Pons (tissue), 1 donor: ENCODE data around the gene NTPCR.

Experiments
- DNase-seq: peaks from one replicate; pipeline ENCODE4 v3.0.0-alpha.2; 2016; ENCODE audit warnings: low spot score

Gene NTPCR

DNA sequence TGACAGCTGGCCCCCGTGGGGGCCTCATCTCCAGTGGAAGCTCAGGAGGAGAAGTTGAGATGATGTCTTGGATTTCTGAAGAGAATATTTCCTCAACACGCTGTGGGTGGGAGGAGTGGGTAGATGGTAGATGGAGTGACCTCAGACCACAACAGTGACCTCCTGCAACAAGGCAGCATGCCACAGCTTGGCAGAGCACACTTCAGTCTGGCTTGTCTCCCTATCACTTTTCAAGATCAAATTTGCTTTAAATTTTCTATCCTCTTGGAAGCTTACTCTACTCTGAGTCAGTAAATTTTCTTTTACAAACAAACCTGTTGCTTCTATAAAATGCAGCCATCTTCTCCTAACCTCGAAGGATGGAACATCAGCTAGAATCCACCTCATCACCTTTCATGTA, 59.7 kb downstream of the NTPCR start:
- DNase-seq, result no peak

DNA sequence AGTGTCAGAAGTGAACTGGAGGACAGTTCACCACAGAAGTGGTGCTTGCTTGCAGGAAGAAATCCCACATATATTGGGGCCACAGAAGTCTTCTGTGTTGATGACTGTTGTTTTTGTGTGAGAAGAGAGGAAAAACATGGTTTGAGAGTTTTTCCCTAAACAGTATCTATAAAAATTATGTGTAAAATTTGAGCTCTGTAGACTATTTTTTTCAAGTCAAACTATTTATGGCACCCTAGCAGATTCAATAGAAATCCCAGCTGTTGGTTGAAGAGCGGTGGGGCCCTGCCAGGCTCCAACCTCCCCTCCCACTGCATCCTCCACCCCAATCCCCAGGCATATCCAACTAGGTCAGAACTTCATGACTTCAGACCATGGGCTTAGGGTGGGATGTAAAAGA, 61.6 kb downstream of the NTPCR start:
- DNase-seq, result no peak

DNA sequence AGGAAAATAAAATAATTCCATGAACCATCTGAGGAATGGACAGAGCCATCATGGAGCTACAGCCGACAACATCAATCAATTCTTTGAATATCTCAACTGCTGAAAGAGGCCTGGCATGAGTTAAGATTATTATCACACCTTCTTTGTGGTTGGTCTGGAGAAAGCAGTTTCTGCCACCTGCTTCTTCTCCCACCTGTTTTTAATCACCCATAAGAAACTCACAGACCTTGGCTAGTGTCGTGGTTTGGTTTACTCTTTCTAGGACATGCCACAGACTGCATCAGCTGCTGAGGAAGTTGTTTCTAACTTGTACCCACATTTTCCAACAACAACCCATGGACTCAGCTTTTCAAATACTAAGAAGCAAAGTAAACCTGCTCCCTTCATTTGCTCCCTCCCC, 65.6 kb downstream of the NTPCR start:
- DNase-seq, result no peak

DNA sequence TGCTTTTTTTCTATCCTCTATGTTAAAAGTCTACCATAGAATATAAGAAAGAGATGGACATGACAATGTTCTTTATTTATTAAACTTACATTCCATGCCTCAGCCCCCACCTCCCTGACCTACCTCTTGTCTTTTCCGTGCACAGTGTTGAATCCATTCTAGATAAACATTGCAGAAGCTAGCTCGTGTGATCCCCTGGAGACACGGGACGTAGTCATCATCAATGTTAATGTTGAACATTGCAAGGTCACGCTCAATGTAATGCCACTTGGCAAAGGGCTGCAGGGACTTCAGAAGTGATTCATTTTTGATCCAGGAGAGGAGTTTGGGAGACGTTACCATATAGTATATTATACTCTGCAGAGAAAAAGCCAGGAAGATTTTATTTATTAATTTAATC, 66.4 kb downstream of the NTPCR start:
- DNase-seq, result no peak

DNA sequence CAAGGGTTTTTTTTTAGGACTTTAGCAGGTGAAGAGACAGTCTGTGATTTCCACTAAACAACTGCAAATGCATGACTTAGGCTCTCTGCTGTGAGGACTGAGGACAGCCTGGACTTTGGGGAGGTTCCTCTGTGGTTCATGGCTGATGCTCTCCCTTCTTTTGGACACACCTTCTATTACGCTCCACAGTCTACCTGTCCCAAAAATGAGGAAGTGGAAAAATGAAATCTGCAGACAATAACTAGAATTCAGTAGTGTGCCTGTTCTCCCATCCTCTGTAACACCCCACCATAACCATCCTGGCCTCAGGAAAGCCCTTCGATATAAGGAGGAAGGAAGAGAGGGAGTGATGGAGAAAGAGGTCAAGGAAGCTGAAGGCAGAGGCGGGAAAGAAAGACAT, 68.7 kb downstream of the NTPCR start:
- DNase-seq, result no peak

DNA sequence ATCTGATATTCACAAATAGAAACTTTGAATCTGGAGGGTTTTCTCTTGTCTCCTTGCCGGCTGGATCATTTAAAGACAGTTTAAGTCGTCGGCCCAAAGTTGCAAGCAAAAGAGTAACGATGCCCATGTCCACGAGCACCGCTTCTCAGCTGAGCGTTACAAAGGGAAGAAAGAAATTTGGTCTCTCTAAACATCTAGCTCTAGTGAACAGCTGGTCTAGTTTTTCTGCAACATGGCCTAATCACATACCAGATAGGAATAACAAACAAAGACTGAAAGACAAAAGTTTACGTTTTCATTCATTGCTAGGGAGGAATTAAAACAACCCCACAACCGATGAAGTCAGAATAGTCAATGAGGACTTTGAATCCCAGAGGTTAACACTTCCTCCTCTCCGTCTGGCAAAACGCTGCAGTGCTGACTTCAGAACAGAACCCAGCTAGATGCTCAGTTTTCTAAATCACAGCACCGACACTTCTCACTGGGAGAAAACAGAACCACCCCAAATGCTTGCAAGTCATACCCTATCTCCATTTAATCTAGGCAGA, 69.4 kb downstream of the NTPCR start:
- no peak for DNase-seq

DNA sequence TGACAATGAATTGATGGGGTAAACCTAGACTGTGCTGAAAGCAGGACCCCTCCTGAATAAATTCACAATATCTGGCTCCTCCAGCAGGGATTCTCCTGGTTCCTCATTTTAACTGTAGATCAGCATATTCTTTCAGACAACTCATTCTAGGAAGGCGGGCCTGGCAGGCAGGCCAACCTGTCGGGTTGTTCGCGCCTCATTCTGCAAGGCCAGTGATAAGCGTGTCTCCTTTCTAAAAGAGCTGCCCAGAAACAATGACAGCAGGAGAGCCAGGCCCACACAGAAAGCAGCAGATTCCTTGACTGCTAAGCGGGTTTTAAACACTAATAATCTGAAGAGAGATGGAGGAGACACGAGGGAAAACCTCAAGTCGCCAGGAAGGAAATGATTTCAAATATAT, 70.0 kb downstream of the NTPCR start:
- DNase-seq, result no peak

DNA sequence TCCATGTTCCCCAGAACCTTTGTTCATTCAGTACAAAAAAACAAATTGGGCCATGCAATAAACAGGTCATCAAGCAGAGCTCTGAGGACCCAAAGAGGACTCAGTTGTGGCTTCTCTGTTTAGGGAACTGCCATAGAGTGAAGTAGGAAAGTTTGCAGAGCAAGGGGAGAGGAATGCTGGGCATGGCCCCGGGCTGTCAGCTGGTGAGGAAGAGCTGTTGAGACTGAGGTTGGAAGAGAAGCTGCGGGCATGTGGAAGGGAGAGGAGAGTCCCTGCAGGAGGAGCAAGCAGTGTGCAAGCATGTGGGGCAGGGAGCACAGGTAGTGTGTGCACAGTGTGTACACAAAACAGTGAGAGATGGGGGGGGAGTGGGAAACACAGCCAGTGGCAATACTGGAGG, 71.8 kb downstream of the NTPCR start:
- no peak for DNase-seq

DNA sequence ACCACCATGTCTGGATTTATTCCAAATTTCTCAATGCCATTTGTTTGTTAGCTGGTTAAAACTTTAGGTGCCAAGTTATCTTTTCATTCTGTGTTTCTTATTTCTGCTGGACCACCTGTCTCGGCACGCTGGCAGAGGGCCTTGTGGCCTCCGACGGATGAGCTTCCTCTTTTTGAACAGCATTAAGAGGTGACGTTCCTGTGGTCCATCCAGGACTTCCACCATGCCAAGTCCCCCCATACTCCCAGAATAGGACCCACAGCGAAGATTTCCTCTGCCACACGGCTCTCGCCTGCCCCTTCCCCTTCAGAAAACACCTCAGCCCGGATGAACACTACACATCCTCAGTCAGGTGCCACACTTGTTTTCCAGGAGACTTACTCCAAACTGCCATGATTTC, 73.8 kb downstream of the NTPCR start:
- DNase-seq, result no peak

DNA sequence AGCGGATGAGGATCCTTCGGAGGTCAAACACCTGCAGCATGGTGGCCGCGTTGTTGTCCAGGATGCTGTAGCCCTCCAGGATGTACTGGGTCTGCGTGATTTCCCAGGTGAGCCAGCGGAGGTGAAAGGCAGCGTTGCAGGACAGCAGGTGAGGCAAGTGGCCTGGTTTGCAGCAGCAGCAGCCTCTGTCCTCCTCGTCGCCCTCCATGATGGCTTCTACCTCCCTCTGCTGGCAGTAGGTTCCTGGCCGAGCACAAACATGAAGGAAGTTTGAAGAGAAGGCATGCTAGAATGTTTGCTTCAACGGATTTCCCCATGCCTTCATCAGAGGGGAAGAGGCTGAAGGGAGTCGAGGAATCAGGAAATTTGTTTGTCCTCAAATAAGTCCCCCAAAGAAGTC, 74.7 kb downstream of the NTPCR start:
- DNase-seq, result peak; percentile 58

DNA sequence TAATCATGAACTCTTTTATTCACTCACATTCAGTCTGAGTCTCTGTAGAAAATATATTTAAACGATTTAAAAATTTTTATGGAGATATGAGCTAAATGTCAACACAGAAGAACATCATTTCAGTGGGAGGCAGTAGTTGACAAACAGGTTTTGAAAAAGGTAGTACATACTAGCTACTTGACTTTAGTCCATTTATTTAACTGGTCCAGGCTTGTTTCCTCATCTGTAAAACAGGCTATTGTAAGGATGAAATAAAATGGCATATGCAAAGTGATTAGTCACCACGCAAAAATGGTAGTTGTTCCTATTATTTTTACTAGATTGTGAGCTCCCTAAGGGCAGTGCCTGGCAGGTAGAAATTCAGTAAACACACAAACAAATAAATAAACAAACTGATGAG, 75.2 kb downstream of the NTPCR start:
- DNase-seq, result no peak

DNA sequence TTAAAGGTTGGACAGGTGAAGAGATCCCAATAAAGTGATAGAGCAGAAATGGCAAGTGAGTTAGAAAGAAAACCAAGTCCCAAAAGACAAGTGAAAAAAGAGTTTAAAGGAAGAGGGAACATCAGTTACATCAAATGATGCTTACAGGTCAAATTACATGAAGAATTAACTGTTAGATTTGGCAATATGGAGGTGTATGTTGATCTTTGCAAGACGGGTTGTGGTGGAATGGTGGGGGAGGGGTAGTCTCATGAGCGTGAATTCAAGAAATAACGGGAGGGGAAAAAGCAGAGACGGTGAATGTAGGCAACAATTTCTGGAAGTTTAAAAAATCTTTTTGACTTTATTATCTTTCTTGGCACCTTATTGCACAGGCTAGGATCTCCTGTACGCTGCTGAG, 76.6 kb downstream of the NTPCR start:
- no peak for DNase-seq

DNA sequence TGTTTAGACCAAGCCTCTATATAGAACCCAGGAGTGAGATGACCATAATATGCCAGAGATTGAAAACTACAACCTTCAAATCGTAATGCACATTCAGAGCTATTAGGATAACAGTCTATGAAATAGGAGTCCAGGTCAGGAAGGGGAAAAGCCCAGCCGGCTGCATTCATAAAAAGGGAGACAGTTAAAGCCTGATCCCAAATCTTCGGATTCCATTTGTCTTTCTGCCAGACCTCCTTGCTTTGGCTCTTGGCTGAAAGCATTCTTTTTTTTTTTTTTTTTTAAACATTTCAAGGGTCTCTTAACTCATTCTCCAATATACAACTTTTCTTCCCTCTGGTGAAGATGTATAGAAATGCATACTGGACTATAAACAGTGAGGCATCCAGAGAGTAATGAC, 81.1 kb downstream of the NTPCR start:
- DNase-seq, result no peak

DNA sequence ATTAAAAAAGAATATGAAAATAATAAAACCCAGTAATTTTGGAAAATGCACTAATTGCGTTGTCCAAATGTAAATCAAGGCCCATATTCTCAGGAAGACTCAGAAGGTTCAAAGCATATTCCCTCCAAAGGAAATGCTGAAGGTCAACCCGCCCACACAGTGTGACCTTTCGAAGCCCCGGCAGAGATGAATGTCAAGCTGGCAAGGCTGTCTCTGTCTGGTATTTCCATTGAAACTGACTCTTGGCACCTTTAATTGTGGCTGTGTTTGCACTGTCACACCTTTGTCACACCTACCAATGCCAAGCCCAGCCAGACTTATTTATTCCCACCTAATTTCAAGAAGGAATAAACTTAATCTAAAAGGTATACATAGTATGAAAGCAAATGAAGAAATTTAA, 82.5 kb downstream of the NTPCR start:
- no peak for DNase-seq

DNA sequence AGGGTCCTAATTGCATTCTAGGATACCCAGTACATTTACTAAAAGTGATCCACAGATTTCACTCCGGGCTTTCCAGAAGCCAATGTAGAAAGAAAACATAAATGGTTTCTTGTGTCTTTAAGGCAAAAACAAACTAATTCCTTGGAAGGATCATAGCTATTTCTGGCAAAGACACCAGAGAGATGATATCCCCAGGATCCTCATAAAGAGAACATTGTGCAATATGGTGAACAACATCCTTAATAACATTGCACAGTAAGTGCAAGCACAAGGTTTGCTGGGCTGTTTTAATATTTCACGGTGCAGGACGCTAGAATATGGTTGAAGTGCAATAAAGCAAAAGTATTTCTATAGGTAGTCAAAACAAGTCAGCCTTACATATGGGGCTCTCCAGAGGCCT, 83.0 kb downstream of the NTPCR start:
- DNase-seq, result no peak
